Heart right ventricle (tissue), 16 donors: ENCODE data around the gene MTNR1B. TPM values are rescaled to one million over a fixed set of nuclear protein-coding genes. Genes with fewer than 3 reads are reported as not detected.

ENCODE experiments used
- ATAC-seq, 8 donors: fragments of 200-7000 bp; cut with Tn5 transposase; one replicate each; pipeline ENCODE4 v1.9.1; 2020; ENCODE audit warnings: mild to moderate bottlenecking in 8 of 8, moderate library complexity in 8 of 8, moderate number of reproducible peaks in 1 of 8
- DNase-seq, 2 donors: peaks; one replicate each; pipeline ENCODE4 v3.0.0-alpha.2; 2020
- H3K27ac ChIP-seq, 10 donors: fragments of 200-600 bp; sonication (generic) in 2 of 10; one replicate each; pipeline versions ENCODE4 v1.5.0 to v1.8.0; 2020 to 2022; ENCODE audit warnings: mild to moderate bottlenecking in 3 of 10
- H3K27me3 ChIP-seq, 7 donors: fragments of 200-600 bp; one replicate each; pipeline ENCODE4 v1.8.0; 2021 to 2022; ENCODE audit warnings: mild to moderate bottlenecking in 2 of 7
- H3K36me3 ChIP-seq, 9 donors: fragments of 200-600 bp; sonication (generic) in 1 of 9; one replicate each; pipeline versions ENCODE4 v1.5.0 to v1.8.0; 2020 to 2022; ENCODE audit warnings: mild to moderate bottlenecking in 2 of 9
- H3K4me1 ChIP-seq, 9 donors: fragments of 200-600 bp; sonication (generic) in 1 of 9; one replicate each; pipeline versions ENCODE4 v1.5.0 to v1.8.0; 2020 to 2022; ENCODE audit warnings: mild to moderate bottlenecking in 4 of 9
- H3K4me3 ChIP-seq, 10 donors: fragments of 200-600 bp; sonication (generic) in 2 of 10; one replicate each; pipeline versions ENCODE4 v1.5.0 to v1.8.0; 2020 to 2022; ENCODE audit warnings: mild to moderate bottlenecking in 7 of 10, moderate library complexity in 2 of 10
- H3K9me3 ChIP-seq, 11 donors: fragments of 200-600 bp in 10 of 11; sonication (generic) in 2 of 11; one replicate each; pipeline versions ENCODE4 v1.5.0 to v1.8.0; 2013 to 2022; ENCODE audit warnings: mild to moderate bottlenecking in 2 of 11, control low read depth in 1 of 11, moderate library complexity in 1 of 11
- WGBS, 2 donors: extraction: QIAGEN DNeasy Blood & Tissue Kit; methylation state at CpG; one replicate each; pipeline ENCODE4 v1.1.7; 2013; ENCODE audit warnings: inconsistent platforms in 1 of 2; 5-methylcytosine and 5-hydroxymethylcytosine counted together
- intact Hi-C, 10 donors: fragments of 100-400 bp; cut with DNase I; formaldehyde crosslinking; loops; one replicate each; pipeline versions ENCODE4 v1.11.1 to v1.14.2; 2022
- polyA plus RNA-seq, 2 donors: library from polyadenylated mRNA; stranded (reverse); fragments of 200-250 nt; gene quantifications; one replicate each; pipeline ENCODE4 v1.2.3, GENCODE V29; 2013
- total RNA-seq, 10 donors: library from RNA; stranded (reverse); fragmentation: NEBNext Ultra II Directional in 3 of 10; extraction: Animal tissue kit (Norgen Biotek cat#: 25700) in 3 of 10; gene quantifications; one replicate each; pipeline versions ENCODE4 v1.2.1 to v1.2.4, GENCODE V29; 2021 to 2023
- TF ChIP-seq, protein P1 (sequence below), 9 donors: fragments of 200-600 bp; sonication (generic) in 2 of 9; IDR thresholded peaks; one replicate each; pipeline versions ENCODE4 v1.5.0 to v1.8.0; 2021 to 2022; ENCODE audit warnings: antibody characterized with exemption in 9 of 9, mild to moderate bottlenecking in 5 of 9, moderate library complexity in 1 of 9
- donor health status: Arrhythmogenic right ventricular cardiomyopathy.
- donor health status: ischemic (EF 13 %, LVEDD 7.1; RV severe dilation, severe dysfunction).
- donor health status: healthy with polysubstance abuse.
- donor health status: DM: no; HTN: yes; CAD: no.
- donor health status: DM: no; HTN: no; CAD: no.
- donor health status: ischemic (EF 25% LVEDD 6.9; RV normal size, moderate dysfunction).
- donor health status: ischemic (EF 25% LVEDD 5.7; RV mildly dilated, moderate dysfunction).
- donor health status: healthy.
- donor health status: DM: yes; HTN: yes; CAD: no.
- donor health status: Ischemic cardiomyopathy.
- donor health status: ischemic (EF 35%, LVEDD 5.7; RV mildly dilated, moderate dysfunction).
- donor health status: nonischemic (EF 11% LVEDD 7.7; RV severe dilation, severe dysfunction).
- donor health status: DM: yes; HTN: yes; CAD: no.
- donor health status: PGD.
- donor health status: ischemic (EF 29% LVEDD 5.4; RV normal size, mild dysfunction).
- donor health status: nonischemic (EF 23%, LVEDD 6.1; RV moderate dilation, normal function).

Gene MTNR1B
- total and polyA plus RNA-seq, 12 donors, result not detected

- no peaks in the 10 kb centered on the region for H3K4me1 ChIP-seq
- DNase-seq (no peak), ATAC-seq (no peak)
- 63 to 71% methylated on average over 3 of the region's 3 CpGs for WGBS, 2 donors
- TF ChIP-seq, protein P1, sequence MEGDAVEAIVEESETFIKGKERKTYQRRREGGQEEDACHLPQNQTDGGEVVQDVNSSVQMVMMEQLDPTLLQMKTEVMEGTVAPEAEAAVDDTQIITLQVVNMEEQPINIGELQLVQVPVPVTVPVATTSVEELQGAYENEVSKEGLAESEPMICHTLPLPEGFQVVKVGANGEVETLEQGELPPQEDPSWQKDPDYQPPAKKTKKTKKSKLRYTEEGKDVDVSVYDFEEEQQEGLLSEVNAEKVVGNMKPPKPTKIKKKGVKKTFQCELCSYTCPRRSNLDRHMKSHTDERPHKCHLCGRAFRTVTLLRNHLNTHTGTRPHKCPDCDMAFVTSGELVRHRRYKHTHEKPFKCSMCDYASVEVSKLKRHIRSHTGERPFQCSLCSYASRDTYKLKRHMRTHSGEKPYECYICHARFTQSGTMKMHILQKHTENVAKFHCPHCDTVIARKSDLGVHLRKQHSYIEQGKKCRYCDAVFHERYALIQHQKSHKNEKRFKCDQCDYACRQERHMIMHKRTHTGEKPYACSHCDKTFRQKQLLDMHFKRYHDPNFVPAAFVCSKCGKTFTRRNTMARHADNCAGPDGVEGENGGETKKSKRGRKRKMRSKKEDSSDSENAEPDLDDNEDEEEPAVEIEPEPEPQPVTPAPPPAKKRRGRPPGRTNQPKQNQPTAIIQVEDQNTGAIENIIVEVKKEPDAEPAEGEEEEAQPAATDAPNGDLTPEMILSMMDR (IDR thresholded peaks at IDR 0.05), result no peak
- H3K27ac ChIP-seq, result no peak overlapping the region
- H3K27me3 ChIP-seq, result peaks cover 0 to 11% (median 0%) of the 10 kb centered on the region in 7 donors
- intact Hi-C loops, result loop anchor here in 2 of 10 donors (10.0 kb wide), 1 partner anchor 278 kb away; no protein-coding TSS in a partner anchor
- H3K9me3 ChIP-seq, result peaks cover 0 to 21% (median 0%) of the 10 kb centered on the region in 11 donors
- no peak overlapping the region for H3K4me3 ChIP-seq
- H3K36me3 ChIP-seq, result no peaks in the 10 kb centered on the region
These were observed 22.7 kb upstream of the MTNR1B start for GRCh38 chr11:92946707-92947106.

GRCh38 chr11:92948116-92948515 lies 21.3 kb upstream of the MTNR1B start:
- peaks cover 0 to 21% (median 0%) of the 10 kb centered on the region in 11 donors for H3K9me3 ChIP-seq
- no peak overlapping the region for H3K4me3 ChIP-seq
- TF ChIP-seq, protein P1 (IDR thresholded peaks at IDR 0.05), result no peak
- no peak overlapping the region for H3K27ac ChIP-seq
- no peak for ATAC-seq
- intact Hi-C loops, result loop anchor here in 2 of 10 donors (10.0 kb wide), 1 partner anchor 277 kb away; no protein-coding TSS in a partner anchor
- WGBS, 2 donors, result 86 to 87% methylated on average over 5 of the region's 5 CpGs
- no peaks in the 10 kb centered on the region for H3K4me1 ChIP-seq
- no peak for DNase-seq
- H3K27me3 ChIP-seq, result peaks cover 0 to 4% (median 0%) of the 10 kb centered on the region in 7 donors
- no peaks in the 10 kb centered on the region for H3K36me3 ChIP-seq

GRCh38 chr11:92954003-92954402 lies 15.4 kb upstream of the MTNR1B start:
- no peak overlapping the region for H3K4me3 ChIP-seq
- 77 to 82% methylated on average over 5 of the region's 5 CpGs for WGBS, 2 donors
- intact Hi-C loops, result no loop called here

DNA sequence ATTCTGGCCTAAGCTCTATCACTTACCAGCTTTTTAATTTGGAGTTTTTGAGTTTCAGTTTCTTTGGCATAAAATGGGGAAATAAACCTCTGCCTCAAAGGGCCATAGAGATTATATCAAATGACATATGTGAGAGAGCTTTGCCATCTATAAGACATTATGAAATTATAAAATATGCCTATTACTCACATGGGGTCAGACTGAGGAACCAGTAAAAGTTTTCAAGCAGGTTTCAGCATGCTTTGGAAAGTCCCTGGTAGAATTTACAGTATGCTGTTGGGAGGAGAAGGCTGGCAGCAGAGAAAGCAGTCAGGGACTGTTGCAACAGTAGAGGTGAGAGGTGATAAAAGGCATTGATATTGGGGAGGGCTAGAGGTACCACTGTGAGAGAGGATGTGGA lies 13.6 kb upstream of the MTNR1B start:
- Histone ChIP-seq H3K27ac (no peak overlapping the region), H3K36me3 (no peaks in the 10 kb centered on the region), H3K27me3 (peaks cover 0 to 9% (median 0%) of the 10 kb centered on the region in 7 donors), H3K9me3 (no peaks in the 10 kb centered on the region), H3K4me3 (no peak overlapping the region), H3K4me1 (no peaks in the 10 kb centered on the region)
- no peak for DNase-seq
- TF ChIP-seq, protein P1 (IDR thresholded peaks at IDR 0.05), result no peak
- ATAC-seq, result no peak
- intact Hi-C loops, result no loop called here

More at GRCh38 chr11:92954003-92954402, 15.4 kb upstream of the MTNR1B start:
- Histone ChIP-seq H3K4me1 (no peaks in the 10 kb centered on the region), H3K36me3 (no peaks in the 10 kb centered on the region), H3K9me3 (peaks cover 0 to 13% (median 0%) of the 10 kb centered on the region in 11 donors), H3K27ac (no peak overlapping the region), H3K27me3 (peaks cover 0 to 9% (median 0%) of the 10 kb centered on the region in 7 donors)
- TF ChIP-seq, protein P1 (IDR thresholded peaks at IDR 0.05), result no peak
- no peak for ATAC-seq
- no peak for DNase-seq
